AG10803 (cell line): ENCODE results near the gene FOXJ1.

ENCODE experiments used
- DNase-seq: peaks from one replicate; pipeline ENCODE4 v3.0.0; 2010; ENCODE audit warnings: low read depth
- H3K4me3 ChIP-seq: 2 replicates; pipeline ENCODE4 v1.5.1; 2011; ENCODE audit warnings: mild to moderate bottlenecking, low read length, control low read depth
- TF ChIP-seq, protein P1 (sequence below): conservative IDR thresholded peaks from 2 replicates; pipeline ENCODE4 v1.5.1; 2011; ENCODE audit warnings: mild to moderate bottlenecking, low read length, control low read depth, inconsistent platforms

FOXJ1 gene

DNA sequence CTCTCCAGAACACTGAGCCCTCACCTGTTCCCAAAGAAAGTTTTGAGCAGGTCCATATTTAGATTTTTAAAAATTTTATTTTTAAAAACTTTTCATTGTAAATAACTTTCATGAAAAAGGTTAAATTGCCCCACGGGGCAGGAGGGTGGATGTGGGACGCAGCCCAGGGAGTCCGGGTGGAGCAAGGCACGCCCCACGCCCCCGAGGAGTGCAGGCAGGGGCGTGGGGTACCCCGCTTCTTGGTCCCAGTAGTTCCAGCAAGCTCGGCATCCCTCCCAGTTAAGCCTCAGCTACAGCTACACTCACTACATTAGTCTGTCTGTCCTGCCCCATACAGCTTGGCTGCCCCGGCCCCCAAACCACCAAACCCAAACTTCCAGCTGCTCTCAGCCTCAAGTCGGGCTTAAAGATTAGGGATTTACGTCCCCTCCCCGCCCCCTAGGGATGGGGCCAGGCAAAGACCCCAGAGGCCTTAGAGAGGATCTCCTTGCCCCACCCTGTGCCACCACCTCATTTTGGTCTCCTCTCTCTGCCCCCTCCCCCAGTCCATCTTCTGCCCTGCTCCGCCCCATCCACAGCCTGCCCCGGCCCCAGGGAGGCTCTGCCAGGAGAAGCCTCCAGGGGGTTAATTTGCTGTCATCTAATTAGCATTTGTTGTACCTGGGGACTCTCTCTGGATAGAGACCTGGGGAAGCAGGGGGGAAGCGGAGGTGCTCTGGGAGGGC is 4.6 kb downstream of the FOXJ1 start:
- TF ChIP-seq, protein P1, sequence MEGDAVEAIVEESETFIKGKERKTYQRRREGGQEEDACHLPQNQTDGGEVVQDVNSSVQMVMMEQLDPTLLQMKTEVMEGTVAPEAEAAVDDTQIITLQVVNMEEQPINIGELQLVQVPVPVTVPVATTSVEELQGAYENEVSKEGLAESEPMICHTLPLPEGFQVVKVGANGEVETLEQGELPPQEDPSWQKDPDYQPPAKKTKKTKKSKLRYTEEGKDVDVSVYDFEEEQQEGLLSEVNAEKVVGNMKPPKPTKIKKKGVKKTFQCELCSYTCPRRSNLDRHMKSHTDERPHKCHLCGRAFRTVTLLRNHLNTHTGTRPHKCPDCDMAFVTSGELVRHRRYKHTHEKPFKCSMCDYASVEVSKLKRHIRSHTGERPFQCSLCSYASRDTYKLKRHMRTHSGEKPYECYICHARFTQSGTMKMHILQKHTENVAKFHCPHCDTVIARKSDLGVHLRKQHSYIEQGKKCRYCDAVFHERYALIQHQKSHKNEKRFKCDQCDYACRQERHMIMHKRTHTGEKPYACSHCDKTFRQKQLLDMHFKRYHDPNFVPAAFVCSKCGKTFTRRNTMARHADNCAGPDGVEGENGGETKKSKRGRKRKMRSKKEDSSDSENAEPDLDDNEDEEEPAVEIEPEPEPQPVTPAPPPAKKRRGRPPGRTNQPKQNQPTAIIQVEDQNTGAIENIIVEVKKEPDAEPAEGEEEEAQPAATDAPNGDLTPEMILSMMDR: no peak
- DNase-seq: no peak
- H3K4me3 ChIP-seq: no peak overlapping the region

DNA sequence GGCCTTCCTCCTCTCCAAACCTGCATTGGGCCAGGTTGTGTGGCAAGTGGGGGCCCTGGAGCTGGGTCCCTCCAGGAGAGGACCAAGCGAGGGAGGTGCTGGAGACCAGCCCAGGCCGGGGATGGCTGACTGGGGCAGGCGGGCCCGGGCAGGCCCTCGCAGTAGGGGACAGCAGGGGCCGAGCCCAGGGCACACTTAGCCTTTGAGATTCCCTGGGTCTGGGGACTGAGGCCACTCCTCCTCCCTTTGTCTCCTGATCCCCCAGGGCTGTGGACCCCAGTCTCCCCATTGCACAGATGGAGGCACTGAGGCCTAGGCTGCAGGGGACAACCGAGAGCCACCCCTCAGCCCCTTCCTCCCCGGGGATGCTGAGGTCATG is 5.2 kb downstream of the FOXJ1 start:
- no peak overlapping the region for H3K4me3 ChIP-seq
- DNase-seq: no peak
- TF ChIP-seq, protein P1: no peak

DNA sequence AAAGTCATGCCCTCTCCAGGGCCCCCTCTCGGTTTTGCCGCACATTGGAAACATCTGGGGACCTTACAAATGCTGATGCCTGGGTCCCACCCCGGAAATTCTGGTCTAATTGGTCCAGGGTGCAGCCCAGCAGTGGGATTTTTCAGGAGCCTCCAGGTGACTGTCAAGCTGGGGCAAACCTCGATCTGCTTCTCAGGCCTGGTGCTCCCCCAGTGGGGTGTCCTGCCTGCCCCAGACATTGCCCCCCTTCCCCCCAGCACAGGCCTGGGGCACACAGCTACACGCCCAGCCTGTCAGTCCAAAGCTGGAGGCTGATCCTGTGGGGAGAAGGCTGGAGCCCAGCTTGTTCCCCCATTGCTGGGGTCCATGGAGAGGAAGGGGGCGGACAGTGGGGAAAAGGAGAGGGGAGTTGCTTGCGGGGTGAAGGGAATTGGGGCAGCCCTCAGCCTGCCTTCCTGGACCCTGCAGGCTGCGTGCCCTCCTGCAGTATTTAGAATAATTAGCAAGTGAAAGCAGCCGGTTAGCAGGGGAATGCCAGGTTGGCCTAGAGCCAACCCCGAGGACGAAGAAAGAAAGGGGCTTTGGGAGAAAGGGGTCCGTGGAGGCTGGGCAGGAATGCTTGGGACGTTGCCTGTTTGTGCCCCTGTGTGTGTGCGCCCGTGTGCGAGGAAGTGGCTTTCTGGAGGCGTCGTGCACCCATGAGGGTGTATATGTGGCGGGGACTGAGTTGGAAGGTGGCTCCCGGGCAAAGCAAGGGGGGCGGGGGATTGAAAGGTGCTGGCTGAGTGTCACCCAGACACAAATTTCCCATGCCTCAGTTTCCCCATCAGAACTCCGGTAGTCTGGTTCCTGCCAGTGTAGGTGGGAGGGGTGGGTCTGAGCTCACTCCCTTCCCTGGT is 5.9 kb downstream of the FOXJ1 start:
- no peak overlapping the region for H3K4me3 ChIP-seq
- no peak for DNase-seq
- TF ChIP-seq, protein P1: no peak

DNA sequence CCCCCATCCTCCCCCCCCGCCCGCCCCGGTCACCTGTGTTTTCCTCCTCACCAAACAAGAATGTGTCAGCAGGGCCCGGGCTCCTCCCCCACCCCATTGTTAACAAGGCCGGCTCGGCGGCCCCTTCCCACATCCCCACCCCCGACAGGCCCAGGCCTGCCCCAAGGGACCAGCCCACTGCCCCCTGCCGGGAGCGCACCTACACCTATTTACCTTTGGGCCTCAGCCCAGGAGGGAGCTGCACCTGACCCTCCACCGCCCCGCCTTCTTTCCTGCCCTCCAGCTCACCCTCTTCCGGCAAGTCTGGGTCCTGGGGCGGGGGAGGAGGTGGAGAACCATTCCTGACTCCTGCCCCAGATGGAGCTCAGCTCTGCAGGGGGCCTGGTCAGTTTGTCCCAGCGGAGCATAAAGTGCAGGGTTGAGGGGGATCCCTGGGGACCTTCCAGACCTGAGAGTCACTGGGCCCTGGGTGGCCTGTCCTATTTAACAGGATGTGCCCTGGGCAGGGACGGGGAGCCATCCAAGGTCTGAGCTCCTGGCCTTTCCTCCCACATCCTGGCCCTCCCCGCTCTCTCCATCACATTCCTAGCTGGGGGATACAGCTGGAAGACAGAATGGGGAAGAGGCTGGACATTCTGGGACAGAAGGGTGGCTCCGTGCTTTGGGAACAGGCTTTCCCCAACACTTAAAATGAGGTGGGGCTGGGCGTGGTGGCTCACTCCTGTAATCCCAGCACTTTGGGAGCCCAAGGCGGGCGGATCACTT is 8.3 kb downstream of the FOXJ1 start:
- no peak overlapping the region for H3K4me3 ChIP-seq
- TF ChIP-seq, protein P1: no peak
- DNase-seq: no peak

DNA sequence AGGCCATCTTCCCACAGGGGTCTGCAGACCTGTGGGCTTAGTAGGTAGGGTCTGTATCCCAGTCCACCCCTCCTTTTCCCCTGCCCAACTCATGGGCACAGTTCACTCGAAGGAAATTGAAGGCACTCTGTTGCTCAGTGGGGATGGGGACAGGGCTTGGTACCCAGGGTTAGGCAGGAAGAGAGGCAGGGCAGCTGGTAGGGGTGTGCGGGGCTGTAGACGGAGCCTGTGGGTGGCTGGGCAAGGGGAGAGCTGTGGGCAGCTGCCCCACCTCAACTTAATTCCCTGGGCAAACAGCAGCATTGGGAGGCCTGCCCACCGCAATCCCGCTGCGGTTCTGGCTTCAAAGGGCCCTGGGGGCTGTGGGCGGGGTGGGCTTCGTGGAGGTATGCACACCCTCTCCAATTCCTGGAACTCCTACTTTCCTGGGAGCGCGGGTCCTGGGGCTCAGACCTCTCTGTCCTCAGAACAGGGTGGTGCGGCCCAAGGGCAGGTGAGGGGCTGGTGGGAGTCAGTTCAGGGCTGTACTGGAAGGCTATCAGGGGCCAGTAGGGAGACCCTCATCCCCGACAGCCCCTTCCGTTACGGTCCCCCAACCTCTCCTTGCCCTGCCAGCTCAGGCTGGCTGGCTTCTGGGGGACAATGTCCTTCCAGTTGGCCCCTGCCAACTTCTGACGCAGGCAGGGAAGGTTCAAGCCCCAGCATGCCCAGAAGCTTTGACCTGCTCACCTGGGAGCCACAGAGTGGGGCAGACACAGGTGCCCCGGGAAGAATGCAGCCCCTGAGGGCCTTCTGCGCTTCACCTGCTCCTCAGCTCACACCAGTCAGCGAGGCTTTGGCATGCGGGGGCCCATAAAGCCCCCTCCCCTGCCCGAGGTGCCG is 9.1 kb downstream of the FOXJ1 start:
- H3K4me3 ChIP-seq: no peak overlapping the region
- TF ChIP-seq, protein P1: no peak
- DNase-seq: no peak

DNA sequence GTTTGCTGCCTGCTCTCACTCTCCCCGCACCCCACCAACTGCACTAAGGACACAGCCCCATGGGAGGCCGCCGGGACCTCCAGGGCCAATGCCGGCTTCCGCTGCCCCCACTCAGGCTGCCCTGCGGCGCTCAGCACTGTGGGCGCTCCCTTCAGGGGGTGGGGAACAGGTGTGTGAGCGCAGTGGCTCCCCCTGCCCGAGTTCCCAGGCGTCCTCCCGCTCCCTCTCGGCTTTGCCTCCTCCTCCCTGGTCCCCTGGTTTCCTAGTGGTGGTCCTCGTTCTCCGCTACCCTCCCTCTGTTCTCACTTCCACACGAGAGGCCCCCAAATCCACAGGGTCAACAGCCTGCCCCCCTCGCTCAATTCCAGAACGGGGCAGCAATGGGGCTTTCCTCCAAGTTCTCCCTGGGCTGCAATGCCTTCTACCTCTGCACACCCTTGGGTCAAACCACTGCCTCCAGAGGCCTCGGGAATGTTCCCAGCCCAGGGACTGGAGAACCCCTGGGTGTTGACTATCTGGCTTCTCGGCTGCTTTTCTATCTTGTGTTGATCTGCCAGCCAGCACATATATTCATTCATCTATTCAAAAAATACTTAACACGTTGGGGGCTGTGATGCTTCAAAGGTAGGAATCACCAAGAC is 9.9 kb downstream of the FOXJ1 start:
- DNase-seq: no peak

More for the DNA sequence above, 9.9 kb downstream of the FOXJ1 start:
- TF ChIP-seq, protein P1: no peak
- no peak overlapping the region for H3K4me3 ChIP-seq
